Lung (tissue), 12 donors: ENCODE data around the gene TAS2R41. TPM values are rescaled to one million over a fixed set of nuclear protein-coding genes. Genes with fewer than 3 reads are reported as not detected.

Experiments
- ATAC-seq: fragments of 200-7000 bp; cut with Tn5 transposase; one replicate; pipeline ENCODE4 v1.9.1; 2020; ENCODE audit warnings: moderate number of reproducible peaks; ENCODE audit not compliant: insufficient read depth, low FRiP score
- DNase-seq, 3 donors: peaks; one replicate each; pipeline ENCODE4 v3.0.0-alpha.2; 2013 to 2017
- H3K27ac ChIP-seq, 2 donors: one replicate each; pipeline ENCODE4 v1.5.1; 2013; ENCODE audit warnings: mild to moderate bottlenecking in 2 of 2, moderate library complexity in 2 of 2, control low read depth in 1 of 2, inconsistent platforms in 1 of 2, low read depth in 1 of 2, low read length in 1 of 2
- H3K27me3 ChIP-seq, 3 donors: one replicate each; pipeline ENCODE4 v1.5.1; 2013; ENCODE audit warnings: low read length in 2 of 3; ENCODE audit not compliant: control insufficient read depth in 3 of 3, insufficient read depth in 3 of 3
- H3K36me3 ChIP-seq, 4 donors: one replicate each; pipeline ENCODE4 v1.5.1; 2013; ENCODE audit warnings: low read length in 4 of 4, mild to moderate bottlenecking in 1 of 4, moderate library complexity in 1 of 4; ENCODE audit not compliant: control insufficient read depth in 4 of 4, insufficient read depth in 4 of 4
- H3K4me1 ChIP-seq, 5 donors: one replicate each; pipeline ENCODE4 v1.5.1; 2013; ENCODE audit warnings: low read length in 5 of 5, mild to moderate bottlenecking in 2 of 5, moderate library complexity in 1 of 5; ENCODE audit not compliant: control insufficient read depth in 5 of 5, insufficient read depth in 5 of 5
- H3K4me3 ChIP-seq: one replicate; pipeline ENCODE4 v1.5.1; 2013; ENCODE audit warnings: mild to moderate bottlenecking, control low read depth, moderate library complexity
- H3K9ac ChIP-seq, 2 donors: one replicate each; pipeline ENCODE4 v1.5.1; 2013; ENCODE audit warnings: low read length in 2 of 2, control low read depth in 1 of 2; ENCODE audit not compliant: insufficient read depth in 1 of 2
- H3K9me3 ChIP-seq, 4 donors: one replicate each; pipeline ENCODE4 v1.5.1; 2013; ENCODE audit warnings: low read length in 3 of 4, mild to moderate bottlenecking in 1 of 4, moderate library complexity in 1 of 4; ENCODE audit not compliant: control insufficient read depth in 4 of 4, insufficient read depth in 3 of 4
- CTCF ChIP-seq: IDR thresholded peaks from 2 replicates; pipeline ENCODE4 v1.5.1; 2012; ENCODE audit warnings: mild to moderate bottlenecking; ENCODE audit errors: control extremely low read depth, extremely low read depth
- WGBS, 2 donors: extraction: QIAGEN DNeasy Blood & Tissue Kit; methylation state at CpG; one replicate each; pipeline ENCODE4 v1.1.7; 2013; 5-methylcytosine and 5-hydroxymethylcytosine counted together
- polyA plus RNA-seq, 2 donors: library from polyadenylated mRNA; stranded (reverse); fragments of 200-250 nt; gene quantifications; one replicate each; pipeline ENCODE4 v1.2.1, GENCODE V29; 2013
- total RNA-seq, 2 donors: library from RNA; depleted of rRNA in 1 of 2; stranded (reverse); fragments of >200 nt in 1 of 2; gene quantifications; one replicate each; pipeline ENCODE4 v1.2.1, GENCODE V29; 2014 to 2021
- donor health status: control.
- donor health status: control.
- donor health status: Bipolar disorder and iron deficiency.
- donor health status: healthy.
- donor health status: DM: yes; HTN: yes; CAD: no.

TAS2R41 gene
- total and polyA plus RNA-seq, 4 donors: 0.77 TPM; not detected in 3

DNA sequence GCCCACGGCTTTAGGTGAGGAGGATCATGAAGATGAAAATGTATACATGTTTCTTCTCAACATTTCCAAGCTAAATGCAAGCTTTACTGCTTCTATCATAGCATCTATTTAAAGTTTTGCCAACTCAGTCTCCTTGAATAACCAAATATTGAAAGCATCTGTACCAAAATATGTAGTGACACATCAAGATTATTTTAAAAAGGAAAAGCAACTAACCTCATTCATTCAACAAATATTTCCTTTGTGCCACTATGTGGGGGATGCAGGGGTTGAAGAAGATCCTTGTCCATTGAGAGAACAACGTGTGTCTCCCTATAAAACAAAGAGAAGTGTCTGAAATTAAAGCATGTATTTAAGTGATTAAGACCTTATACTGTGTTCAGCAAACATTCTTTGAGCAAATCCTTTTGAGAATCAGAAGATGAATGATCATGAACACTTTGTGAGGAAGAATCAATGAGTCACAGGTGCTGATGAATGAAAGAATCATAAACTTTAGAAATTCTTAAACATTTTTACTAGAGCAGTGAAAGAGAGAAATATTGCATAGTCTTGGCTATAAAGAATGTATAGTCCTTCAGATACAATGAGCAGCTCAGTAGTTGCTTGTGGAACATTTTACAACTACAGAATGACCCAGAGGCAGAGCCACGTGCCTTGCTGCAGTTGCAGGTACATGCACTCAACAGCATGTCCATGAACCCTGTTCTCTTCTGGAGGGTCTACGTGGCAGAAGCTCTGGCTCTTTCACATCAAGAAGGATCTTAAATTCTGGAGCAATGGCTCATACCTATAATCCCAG, 20.5 kb upstream of the TAS2R41 start:
- Histone ChIP-seq H3K9me3 (peaks cover 0 to 1% (median under 1%) of the 10 kb centered on the region in 4 donors), H3K27me3 (no peaks in the 10 kb centered on the region), H3K9ac (no peak overlapping the region), H3K4me1 (no peaks in the 10 kb centered on the region), H3K36me3 (no peaks in the 10 kb centered on the region), H3K27ac (no peak overlapping the region), H3K4me3 (no peak overlapping the region)
- WGBS, 2 donors: 75 to 84% methylated on average over 4 of the region's 4 CpGs
- ATAC-seq (no peak), DNase-seq (no peak)
- no peak for TF ChIP-seq CTCF

DNA sequence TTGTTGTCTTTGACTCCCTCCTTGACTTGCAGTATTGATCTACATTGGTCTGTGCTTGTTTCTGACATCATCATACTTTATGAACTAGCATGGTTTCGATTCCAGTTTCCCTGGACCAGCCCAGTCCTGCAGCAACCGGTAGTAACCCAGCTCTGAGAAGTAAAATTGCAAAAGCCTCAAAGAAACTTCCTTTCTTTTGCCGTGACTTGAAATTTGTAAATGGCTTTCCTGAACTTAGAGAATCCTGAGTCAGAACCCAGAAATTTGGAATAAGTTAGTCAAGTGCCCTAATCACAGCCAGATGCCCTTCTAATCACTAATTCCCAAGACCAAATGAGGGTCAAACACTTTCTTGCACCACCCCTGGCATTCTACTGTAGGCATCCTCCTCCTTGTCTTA, 19.4 kb upstream of the TAS2R41 start:
- no peak for TF ChIP-seq CTCF
- H3K27me3 ChIP-seq: no peaks in the 10 kb centered on the region
- H3K4me1 ChIP-seq: no peaks in the 10 kb centered on the region
- H3K27ac ChIP-seq: no peak overlapping the region
- no peak overlapping the region for H3K4me3 ChIP-seq
- WGBS, 2 donors: 57 to 69% methylated on average over 3 of the region's 3 CpGs
- no peak overlapping the region for H3K9ac ChIP-seq
- H3K36me3 ChIP-seq: no peaks in the 10 kb centered on the region
- DNase-seq (no peak), ATAC-seq (no peak)
- H3K9me3 ChIP-seq: peaks cover 0 to 2% (median under 1%) of the 10 kb centered on the region in 4 donors

DNA sequence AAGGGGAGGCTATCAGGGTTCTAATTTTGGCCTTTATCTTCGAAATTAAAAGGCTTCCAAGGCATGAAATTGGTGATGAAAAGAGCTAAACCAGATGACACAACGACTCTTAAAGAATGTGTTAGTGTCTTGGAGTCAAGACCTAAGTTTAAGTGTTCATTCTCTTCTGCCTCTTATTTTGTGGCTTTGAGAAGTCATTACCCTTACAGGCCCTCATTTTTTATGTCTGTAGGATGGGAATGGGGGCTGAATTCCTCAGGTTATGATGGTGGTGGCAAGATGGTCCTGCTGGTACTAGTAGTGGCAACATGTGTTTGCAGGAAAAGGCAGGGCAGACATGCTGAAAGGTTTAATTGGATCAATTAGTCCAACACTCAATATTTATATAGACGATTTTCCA, 19.0 kb upstream of the TAS2R41 start:
- H3K9ac ChIP-seq: no peak overlapping the region
- no peak overlapping the region for H3K4me3 ChIP-seq
- no peaks in the 10 kb centered on the region for H3K27me3 ChIP-seq
- peaks cover 0 to 2% (median under 1%) of the 10 kb centered on the region in 4 donors for H3K9me3 ChIP-seq
- no peak overlapping the region for H3K27ac ChIP-seq
- WGBS, 2 donors: 76 to 88% methylated on average over 3 of the region's 3 CpGs
- no peak for TF ChIP-seq CTCF
- DNase-seq (no peak), ATAC-seq (no peak)
- H3K4me1 ChIP-seq: peaks cover 0 to 1% (median 0%) of the 10 kb centered on the region in 5 donors
- no peaks in the 10 kb centered on the region for H3K36me3 ChIP-seq
